IPS DF 4.7 (cell line): ENCODE data around the gene SBK3.
A peak's percentile ranks its signal among the peaks of the same experiment; 100 is the strongest.
"Not testable (repeated sequence)": the region's sequence is repeated elsewhere in the genome, so short reads cannot be mapped to it uniquely, and the experiment has no call there.

Experiments
- DNase-seq: peaks from one replicate; pipeline ENCODE4 v3.0.0-alpha.2; 2013; ENCODE audit warnings: low spot score; ENCODE audit errors: extremely low read depth

SBK3 gene

DNA sequence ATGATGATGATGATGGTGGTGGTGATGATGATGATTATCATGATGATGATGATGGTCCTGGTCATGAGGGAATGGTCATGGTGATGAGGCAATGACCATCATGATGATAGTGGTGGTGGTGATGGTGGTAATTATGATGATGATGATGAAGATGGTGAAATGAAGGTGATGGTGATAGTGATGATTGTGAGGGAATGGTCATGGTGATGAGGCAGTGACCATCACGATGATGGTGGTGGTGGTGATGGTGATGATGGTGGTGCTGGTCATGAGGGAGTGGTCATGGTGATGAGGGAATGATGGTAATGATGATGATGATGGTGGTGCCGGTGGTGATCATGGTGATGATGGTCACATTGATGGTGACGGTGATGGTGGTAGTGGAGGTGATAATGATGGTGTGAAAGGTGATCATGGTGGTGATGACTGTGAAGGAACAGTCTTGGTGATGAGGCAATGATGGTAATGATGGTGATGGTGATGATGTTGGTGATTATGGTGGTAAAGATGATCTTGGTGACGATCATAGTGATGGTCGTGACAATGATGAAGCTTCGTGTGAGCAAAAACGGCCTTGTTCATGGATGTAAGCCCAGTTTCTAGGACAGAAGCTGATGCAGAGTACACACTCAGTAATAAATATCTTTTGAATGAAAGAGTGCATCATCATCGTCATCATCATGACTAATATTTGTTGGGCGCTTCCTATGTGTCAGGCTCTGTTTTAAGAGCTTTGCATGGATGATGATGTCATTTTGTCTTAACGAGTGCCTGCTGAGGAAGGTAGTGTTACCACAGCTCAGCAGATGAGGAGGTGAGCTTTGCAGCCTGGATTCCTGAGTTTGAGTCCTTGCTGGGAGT, 25.7 kb downstream of the SBK3 start:
- DNase-seq: no peak

DNA sequence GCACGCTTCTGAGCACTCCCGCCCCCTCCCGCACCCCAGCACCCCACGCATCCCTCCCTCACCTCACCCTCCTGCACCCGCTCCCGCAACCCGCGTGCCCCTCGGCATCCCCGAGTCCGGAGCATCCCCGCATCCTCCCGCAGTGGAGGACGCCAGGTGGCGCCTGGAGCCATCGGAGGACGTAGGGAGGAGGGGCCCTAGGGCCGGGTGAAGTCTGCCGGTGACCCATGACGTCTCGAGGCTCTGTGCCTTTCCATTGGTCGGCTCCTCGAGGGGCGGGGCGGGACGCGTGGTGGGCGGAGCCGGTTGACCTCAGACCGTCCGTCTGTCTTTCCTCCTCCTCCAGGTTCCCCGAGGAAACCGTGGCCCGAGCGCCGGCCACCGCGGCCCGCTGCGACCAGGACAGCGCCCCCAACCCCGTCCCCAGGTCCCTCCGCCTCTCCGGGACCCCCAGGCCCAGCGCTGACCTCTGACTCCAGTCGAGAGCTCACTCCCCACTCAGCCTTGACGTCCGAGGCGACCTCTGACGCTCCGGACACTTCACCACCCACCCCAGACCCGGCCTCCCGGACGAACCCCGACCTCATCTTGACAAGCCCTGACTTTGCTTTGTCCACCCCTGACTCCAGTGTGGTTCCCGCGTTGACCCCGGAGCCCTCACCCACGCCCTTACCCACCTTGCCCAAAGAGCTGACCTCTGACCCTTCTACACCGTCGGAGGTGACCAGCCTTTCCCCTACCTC, 28.3 kb downstream of the SBK3 start:
- DNase-seq: peak; percentile 62

DNA sequence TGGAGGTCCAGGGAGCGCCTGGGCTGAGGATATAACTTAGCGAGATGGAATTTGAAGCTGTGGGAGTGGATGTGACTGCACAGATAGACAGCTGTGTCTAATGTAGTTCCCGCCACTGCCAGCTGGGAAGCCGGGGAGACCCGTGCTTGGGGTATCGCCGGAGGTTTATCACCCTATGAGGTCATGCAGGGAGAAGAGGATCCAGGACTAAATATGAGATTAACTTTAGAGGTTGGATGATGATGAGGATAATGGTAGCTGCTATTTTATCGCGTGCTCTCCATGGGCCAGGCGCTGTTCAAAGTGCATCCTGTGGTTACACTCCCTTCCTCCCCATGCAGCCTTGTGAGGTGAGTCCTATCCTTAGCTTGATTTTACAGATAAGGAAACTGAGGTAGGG, 37.2 kb downstream of the SBK3 start:
- no peak for DNase-seq

DNA sequence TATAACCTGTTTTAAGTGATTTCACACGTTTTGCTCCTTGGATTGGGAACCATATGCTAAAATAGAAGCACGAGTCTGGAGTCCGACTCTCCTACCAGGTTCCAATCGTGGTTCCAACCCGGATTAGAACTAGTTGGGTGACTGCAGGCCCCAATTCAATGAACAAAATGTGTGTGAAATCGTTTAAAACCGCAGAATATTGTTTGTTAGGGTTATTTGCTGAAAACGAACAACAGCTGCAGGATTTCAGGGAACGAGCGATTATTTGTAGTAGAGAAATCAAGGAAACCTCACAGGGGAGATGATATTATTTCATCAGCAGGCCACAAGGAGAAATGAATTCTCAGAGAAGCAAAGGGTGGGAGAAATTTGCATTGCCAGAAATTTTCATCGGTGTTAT, 40.4 kb downstream of the SBK3 start:
- DNase-seq: no peak

DNA sequence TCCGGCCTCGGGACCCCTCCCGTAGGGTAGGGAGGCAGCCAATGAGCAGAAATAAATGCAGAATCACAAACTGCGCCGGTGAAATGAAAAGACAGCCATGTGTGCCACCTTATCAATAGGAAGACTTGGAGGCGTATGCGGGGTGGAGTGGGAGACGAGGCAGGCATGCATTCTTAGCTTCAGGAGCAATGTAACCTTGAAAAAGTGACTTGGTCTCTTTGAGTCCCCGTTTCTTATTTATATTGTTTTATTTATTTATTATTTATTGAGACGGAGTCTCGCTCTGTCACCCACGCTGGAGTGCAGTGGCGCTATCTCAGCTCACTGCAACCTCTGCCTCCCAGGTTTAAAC, 41.1 kb downstream of the SBK3 start:
- no peak for DNase-seq

DNA sequence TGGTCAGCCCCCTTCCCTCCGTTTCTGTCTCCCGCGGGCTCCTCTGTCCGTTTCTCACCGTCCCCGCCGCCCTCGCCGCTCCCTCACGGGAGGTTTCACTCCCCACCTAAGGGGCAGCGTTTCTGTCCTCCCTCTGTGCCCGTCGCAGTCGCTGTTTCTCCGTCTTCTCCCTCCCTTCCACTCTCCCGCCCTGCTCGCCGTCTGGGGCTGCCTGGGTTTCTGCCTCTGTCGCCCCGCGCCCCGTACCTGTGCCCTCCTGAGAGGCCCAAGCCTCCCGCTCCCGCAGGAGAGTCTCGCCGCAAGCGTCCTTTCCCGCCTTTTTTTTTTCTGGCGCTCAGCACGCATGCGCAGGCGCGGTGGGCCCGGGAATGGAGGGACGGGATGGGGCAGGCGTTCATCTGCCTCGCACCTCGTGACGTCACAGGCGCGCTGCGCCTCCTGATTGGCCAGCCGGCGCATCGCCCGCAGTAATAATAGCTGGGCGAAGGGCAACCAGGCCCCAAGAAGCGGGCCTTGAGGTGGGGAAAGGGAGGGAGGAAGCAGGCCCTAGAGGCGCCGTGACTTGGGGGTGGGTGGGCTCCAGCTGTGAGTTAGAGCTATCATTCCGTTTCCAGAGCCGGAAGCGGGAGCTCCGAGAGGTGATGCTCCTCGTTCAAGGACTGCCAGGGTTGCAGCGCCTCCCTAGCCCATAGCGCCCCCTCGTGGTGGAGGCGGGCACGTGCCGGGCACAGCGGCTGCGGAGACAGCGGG, 41.7 kb downstream of the SBK3 start:
- no peak for DNase-seq

DNA sequence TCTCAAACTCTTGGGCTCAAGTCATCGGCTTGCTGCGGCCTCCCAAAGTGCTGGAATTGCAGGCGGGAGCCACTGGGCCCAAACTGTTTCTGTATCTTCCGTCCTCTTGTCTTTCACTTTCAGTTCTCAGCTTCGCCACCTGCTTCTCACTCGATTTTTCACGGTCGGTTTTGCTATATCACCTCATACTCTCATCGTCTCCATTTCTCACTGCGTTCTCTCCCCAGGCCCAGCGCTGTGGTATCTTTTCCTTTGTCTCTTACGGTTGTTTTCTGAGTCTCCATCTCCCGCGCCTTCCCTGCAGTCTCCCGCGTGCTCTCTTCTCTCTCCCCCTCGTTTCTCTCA, 42.2 kb downstream of the SBK3 start:
- DNase-seq: no peak

DNA sequence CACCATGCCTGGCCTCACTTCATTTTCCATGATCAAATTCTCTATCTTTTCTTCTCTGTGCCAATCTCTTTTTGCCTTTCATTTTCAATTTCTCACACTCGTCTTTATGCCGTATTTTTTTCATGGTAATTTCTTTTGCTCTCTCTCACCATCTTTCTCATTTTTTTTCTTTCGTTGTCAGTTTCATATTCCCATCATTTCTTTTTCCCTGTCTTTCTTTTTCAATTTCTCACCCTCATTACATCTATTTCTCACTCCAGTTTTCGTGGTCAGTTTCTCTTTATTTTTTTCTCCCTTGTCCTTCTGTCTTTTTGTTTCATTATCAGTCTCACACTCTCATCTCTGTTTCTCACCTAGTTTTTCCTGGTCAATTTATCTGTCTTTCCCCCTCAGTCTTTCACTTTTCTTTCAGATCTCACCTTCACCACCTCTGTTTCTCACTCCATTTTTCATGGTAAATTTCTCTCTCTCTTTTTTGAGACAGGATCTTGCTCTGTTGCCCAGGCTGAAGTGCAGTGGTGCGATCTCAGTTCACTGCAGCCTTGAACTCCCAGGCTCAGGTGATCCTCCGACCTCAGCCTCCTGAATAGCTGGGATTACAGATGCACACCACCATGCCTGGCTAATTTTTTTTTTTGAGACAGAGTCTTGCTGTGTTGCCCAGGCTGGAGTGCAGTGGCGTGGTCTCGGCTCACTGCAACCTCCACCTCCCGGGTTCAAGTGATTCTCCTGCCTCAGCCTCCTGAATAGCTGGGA, 43.0 kb downstream of the SBK3 start:
- DNase-seq: no peak

DNA sequence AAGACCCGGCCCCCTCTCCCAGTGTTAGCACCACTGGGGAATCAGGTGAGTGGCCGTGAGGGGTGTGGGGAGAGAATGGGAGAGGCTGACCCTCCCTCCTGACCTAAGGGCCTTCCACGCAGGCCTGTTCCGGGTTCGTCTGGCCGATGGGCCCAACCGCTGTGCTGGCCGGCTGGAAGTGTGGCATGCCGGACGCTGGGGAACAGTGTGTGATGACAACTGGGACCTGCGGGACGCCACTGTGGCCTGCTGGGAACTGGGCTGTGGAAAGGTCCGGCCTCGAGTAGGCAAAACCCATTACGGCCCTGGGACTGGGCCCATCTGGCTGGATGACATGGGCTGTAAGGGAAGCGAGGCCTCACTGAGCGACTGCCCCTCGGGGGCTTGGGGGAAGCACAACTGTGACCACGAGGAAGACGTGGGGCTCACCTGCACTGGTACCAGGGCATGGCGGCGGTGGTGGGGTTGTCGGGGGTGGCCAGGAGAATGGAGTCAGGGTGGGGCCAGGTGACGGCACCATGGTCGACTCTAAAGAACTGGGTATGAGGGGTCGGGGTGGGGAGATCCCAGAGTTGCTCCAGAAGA, 44.9 kb downstream of the SBK3 start:
- DNase-seq: no peak

DNA sequence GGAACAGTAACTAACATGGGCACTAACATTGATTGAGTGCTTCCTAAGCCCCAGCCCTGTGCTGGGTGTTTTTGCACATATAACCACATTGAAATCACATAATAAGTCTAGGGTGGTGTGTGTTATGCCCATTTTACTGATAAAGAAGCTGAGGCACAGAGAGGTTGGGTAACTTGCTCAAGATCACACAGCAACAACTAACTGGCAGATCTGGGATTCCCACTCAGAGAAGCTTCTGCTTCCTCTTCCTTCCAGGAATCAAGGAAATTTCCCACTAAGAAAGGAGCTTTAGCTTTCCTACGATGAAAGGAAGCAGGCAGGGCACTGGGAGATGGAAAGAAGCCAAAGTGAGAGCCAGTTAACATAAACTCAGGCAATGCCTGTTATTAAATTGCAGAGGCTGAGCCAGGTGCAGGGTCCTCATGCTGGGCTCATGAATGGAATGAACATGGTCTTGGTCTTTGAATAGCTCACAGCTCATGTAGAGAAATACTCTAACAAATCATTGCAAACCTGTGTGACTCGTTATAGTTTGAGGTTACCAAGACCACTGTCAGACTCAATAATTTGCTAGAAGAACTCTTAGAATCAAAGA, 47.0 kb downstream of the SBK3 start:
- DNase-seq: no peak

DNA sequence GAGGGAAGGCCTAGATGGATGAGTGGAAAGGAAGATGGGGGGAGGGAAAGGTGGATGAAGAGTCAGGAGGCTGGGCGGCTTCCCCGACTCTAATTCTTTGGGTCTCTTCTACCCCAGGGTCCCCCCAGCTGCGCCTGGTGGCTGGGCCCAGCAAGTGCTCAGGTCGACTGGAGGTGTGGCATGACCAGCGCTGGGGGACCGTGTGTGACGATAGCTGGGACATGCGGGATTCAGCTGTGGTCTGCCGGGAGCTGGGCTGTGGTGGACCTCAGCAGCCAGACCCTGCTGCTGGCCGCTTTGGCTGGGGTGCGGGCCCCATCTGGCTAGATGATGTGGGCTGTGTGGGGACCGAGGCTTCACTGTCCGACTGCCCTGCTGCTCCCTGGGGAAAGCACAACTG, 47.6 kb downstream of the SBK3 start:
- no peak for DNase-seq

DNA sequence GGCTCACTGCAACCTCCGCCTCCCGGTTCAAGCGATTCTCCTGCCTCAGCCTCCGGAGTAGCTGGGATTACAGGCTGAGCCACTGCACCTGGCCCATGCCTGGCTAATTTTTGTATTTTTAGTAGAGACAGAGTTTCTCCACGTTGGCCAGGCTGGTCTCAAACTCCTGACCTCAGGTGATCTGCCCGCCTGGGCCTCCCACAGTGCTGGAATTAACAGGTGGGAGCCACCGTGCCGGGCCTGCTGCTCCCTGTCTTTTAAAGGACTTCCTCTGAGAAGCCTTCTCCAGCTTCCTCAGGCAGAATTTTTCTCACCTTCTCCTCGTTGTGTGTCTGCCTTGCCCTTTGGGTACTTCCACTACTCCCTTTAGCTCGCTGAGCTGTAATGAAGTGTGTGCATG, 48.5 kb downstream of the SBK3 start:
- not testable (repeated sequence) for DNase-seq

DNA sequence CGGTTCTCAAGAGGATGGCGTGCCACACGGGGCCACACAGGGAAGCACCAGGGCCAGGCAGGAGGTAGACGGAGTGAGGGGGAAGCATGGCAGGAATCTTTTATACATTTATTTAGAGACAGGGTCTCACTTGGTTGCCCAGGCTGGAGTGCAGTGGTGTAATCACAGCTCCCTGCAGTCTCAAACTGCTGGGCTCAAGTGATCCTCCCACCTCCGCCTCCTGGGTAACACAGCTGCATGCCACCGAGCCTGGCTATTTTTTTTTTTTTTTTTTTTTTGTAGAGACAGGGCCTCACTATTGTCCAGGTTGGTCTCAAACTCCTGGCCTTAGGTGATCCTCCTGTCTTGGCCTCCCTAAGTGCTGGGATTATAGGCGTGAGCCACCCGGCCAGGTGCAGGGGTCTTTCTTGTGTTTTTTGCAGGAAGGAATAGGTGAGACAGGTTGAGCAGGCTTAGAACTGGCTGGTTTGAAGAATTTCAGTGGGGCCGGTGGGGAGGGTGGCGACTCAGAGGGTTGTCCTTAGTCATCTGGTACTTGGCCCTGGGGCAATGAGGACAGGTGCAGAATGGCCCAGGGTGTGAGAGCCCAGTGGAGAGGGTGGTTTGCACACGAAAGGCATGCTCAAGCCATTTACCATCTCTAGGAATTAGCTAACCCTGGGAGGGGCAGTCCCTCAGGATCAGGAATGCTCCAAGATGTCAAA, 49.5 kb downstream of the SBK3 start:
- DNase-seq: no peak

DNA sequence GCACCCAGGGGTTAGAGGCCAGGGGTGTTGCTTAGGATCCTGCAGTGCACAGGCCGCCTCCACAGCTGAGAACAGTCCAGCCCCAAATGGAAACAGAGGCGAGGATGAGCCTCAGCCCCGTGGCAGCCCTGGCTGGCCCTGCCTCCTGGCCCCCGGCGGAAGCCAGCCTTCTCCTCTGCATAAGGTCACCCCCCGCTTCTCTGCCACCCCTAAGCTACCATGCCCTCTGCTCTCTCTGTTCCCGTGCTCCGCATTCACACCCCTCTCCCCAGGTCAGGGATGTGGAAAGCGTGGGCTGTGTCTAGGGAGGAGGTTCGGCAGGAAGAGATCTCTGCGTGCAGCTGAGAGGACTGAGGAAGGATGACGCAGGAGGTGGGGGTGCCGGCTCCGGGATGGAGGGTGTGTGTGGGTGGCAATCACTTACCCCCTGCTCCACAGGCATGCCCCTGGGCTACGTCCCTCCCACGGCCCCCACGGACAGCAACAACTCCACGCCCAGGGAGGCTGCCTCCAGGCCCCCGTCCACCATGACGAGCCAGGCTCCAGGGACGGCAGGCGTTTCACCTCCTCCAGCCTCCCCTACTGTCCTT, 51.1 kb downstream of the SBK3 start:
- DNase-seq: no peak

DNA sequence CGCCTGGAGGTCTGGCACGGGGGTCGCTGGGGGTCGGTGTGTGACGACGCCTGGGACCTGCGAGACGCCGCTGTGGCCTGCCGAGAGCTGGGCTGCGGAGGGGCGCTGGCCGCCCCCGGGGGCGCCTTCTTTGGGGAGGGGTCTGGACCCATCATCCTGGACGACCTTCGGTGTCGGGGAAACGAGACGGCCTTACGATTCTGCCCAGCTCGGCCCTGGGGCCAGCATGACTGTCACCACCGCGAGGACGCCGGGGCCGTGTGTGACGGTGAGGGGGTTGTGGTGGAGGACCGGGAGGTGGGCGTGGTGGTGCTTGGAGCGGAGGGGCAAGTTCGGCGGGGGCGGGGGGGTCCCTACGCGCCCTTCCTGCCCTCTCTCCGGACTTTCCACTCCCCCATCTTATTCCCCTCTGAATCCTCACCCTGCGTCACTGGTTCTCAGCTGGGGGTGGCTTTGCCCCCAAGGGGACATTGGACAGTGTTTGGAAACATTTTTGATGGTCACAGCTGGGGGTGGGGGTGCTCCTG, 51.6 kb downstream of the SBK3 start:
- DNase-seq: no peak

DNA sequence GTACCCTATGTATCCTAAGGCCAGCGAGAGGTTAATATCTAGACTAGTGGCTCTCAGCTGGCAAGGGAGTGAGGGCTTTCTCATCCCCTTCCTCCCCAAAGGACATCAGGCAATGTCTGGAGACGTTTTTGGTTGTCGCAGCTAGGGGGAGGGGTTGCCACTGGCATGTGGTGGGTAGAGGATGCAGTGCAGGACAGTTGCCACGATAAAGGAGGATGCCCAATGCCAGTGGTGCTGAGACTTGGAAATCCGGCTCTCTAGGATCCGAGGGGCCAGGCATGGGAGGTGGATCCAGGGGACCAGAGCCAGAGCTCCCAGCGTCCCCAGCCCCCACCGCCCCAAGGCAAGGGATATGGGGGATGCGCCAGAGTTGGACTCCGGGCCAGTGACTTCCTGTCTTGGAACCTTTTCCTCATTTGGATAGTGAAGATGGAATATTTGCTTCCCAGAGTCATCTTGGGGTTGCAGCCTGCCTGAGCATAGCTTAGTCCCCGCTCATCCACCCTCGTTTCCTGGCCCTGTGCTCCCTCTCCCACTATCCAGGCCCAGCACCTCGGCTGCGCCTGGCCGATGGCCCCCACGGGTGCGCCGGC, 52.2 kb downstream of the SBK3 start:
- no peak for DNase-seq

DNA sequence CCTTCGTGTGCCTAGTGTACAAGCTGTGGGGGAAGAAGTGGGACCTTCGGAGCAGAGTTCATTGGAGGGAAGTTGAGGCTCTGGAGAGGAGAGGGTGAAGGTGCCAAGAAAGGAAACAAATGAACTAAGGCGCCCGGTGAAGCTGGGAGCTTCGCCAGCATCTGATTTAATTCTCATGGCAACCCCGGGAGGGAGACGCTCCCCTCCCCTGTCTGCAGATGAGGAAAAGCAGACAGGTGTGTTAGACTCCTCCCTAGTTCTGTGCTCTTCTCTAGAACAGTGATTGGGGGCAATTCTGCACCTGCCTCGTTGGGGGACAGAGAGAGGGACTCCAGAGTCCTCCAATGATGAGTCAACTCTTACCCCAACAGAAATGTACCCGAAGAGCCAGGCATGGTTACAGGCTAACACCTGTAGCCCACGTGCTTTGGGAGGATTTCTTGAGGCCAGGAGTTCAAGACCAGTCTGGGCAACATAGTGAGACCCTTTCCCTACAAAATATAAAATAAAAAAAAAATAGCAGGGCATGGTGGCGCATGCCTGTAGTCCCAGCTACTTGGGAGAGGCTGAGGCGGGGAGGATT, 52.9 kb downstream of the SBK3 start:
- no peak for DNase-seq

DNA sequence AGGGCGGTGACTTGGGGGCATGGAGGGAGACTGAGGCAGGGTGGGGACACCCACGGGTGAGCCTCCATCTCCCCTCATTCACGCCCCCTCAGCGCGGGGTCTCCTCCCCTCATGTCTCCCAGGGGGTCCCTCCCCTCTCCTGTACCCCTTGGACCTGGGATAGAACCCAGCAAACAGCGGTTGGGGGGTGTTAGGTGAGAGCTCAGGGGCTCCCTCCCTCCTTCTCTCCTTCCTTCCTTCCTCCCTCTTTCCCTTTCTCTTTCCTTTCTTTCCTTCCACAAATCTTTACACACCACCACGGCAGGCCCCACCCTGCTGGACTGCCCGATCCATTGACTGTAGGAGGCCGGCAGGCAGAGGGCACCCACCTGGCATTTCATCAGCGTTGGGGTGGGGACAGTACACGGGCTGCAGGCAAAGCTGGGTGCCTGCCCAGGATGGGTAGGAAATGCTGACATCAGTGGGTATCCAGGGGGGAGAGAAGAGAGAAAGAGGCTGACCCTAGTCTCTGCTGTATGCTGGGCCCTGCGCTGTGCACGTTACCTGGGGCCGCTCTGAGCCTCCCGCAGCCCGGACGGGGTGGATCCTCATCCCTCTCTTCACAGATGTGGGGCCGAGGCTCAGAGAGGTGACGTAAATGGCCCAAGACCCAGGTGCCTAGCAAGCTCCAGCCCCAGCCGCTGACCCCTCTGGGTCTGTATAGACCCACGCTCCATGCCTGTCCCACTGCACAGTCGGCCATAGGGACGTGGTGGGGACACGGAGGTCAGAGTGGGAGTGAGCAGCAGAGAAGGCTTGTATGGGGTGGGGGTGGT, 53.6 kb downstream of the SBK3 start:
- no peak for DNase-seq
